Effector memory CD8-positive, alpha-beta T cell (primary cell): ENCODE data around the gene HSPA1L.
A peak's percentile ranks its signal among the peaks of the same experiment; 100 is the strongest.
"Not testable (repeated sequence)": the region's sequence is repeated elsewhere in the genome, so short reads cannot be mapped to it uniquely, and the experiment has no call there.

ENCODE experiments used
- ATAC-seq: fragments of 150-1000 bp; cut with Tn5 transposase; replicated peaks from 2 replicates; pipeline ENCODE4 v1.10.0; 2021; ENCODE audit warnings: mild to moderate bottlenecking, moderate library complexity
- DNase-seq, 3 experiments: peaks; one replicate each; pipeline ENCODE4 v3.0.0; 2021
- H3K27ac Mint-ChIP-seq, 2 donors: one replicate each; pipeline ENCODE4 v1.8.0; 2022; ENCODE audit warnings: mild to moderate bottlenecking in 2 of 2, mixed read lengths in 2 of 2, moderate library complexity in 2 of 2
- H3K27me3 Mint-ChIP-seq, 2 donors: one replicate each; pipeline ENCODE4 v1.8.0; 2022; ENCODE audit warnings: mixed read lengths in 2 of 2
- H3K36me3 Mint-ChIP-seq: one replicate; pipeline ENCODE4 v1.8.0; 2022; ENCODE audit warnings: mild to moderate bottlenecking, moderate library complexity, mixed read lengths; ENCODE audit not compliant: insufficient read depth
- H3K4me1 Mint-ChIP-seq, 2 donors: one replicate each; pipeline ENCODE4 v1.8.0; 2022; ENCODE audit warnings: low read depth in 2 of 2, mixed read lengths in 2 of 2
- H3K4me3 Mint-ChIP-seq, 2 donors: one replicate each; pipeline ENCODE4 v1.8.0; 2022; ENCODE audit warnings: mild to moderate bottlenecking in 2 of 2, mixed read lengths in 2 of 2, moderate library complexity in 2 of 2
- H3K9me3 Mint-ChIP-seq, 2 donors: one replicate each; pipeline ENCODE4 v1.8.0; 2022; ENCODE audit warnings: mixed read lengths in 2 of 2
- total RNA-seq, 9 experiments: gene quantifications; one replicate each; lab custom pipeline; 2026; lab: John Stamatoyannopoulos, UW

Gene HSPA1L
- 4.0 to 16.3 (median 7.1) reads per million in 9 experiments for total RNA-seq

- peaks cover 36 to 40% of the 10 kb centered on the region in 2 donors for H3K4me1 Mint-ChIP-seq
- peaks cover 16% of the 10 kb centered on the region for H3K36me3 Mint-ChIP-seq
- no peaks in the 10 kb centered on the region for H3K27me3 Mint-ChIP-seq
- H3K27ac Mint-ChIP-seq: peak within 1 kb of the TSS; percentile 79 to 95
- ATAC-seq (peak; percentile 23), DNase-seq (peak in 1 of 3 experiments; percentile 18)
- peak within 1 kb of the TSS; percentile 94 to 97 for H3K4me3 Mint-ChIP-seq
- no peaks in the 10 kb centered on the region for H3K9me3 Mint-ChIP-seq
Measured at GRCh38 chr6:31815025-31815838, at the start of gene HSPA1L, which contains the start of gene HSPA1A. HSPA1L (minus strand) TSS chr6:31815283; CDS start chr6:31811972, 3,311 bp downstream. HSPA1A (plus strand) TSS chr6:31815543; CDS start chr6:31815757, 214 bp downstream.

- no peaks in the 10 kb centered on the region for H3K9me3 Mint-ChIP-seq
- no peak overlapping the region for H3K27ac Mint-ChIP-seq
- H3K36me3 Mint-ChIP-seq: peaks cover 38% of the 10 kb centered on the region
- ATAC-seq (no peak), DNase-seq (no peak)
- peaks cover 26 to 27% of the 10 kb centered on the region in 2 donors for H3K4me1 Mint-ChIP-seq
- H3K4me3 Mint-ChIP-seq: peak overlapping the region in 1 of 2 donors; percentile 88
- no peaks in the 10 kb centered on the region for H3K27me3 Mint-ChIP-seq
Measured at GRCh38 chr6:31864818-31865204, 49.7 kb upstream of the HSPA1L start.

- ATAC-seq, H3K27me3 Mint-ChIP-seq, H3K9me3 Mint-ChIP-seq, DNase-seq: not testable (repeated sequence)
- peak overlapping the region; percentile 88 to 96 for H3K4me3 Mint-ChIP-seq
- peak overlapping the region; percentile 95 to 97 for H3K27ac Mint-ChIP-seq
- H3K4me1 Mint-ChIP-seq: peaks cover 26 to 27% of the 10 kb centered on the region in 2 donors
- H3K36me3 Mint-ChIP-seq: peaks cover 45% of the 10 kb centered on the region
Measured at GRCh38 chr6:31864123-31864562, 49.1 kb upstream of the HSPA1L start.

DNA sequence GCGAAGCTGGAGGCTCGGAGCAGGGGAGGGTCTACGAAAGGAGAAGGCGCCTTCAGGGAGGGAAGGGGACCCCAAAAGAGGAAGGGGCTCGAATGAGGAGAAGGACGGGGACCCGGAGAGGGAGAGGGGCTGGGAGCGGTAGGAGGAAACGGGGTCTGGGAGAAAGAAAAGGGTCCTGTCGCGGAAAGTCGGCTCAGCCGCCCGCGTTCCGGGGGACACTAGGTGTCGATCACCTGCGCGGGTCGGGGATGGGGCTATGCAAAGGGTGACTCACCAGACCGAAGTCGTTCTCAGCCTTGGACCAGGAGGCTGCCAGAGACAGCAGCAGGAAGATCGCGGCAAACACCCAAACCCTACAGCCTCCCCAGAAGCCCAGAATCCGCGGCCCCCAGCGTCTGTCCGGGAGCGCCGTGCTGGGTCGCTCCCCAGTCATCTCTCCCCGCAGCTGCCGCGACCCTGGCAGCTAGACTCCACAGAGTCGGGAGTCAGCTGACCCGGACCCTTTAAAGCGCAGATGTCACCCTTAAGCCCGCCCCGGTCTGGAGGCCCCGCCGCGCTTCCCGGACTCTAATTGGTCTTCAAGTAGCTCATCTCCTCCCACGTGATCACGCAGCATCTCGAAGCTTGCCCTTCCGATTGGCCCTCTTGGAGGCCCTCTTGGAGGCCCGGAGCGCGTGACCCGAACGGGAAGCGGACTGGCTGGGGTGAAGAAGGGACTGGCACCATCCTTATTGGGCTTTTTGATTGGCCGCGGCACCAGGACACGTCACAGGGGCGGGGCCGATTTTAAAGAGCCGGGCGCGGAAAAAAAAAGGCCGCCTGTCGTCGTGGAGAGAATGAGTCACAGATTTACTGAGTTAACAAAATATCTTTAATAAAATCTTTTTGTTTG lies 47.5 kb upstream of the HSPA1L start, which contains the start of gene NEU1:
TSS of gene NEU1 (minus strand) at position 478 of the 892 bp plus-strand sequence. CDS start at position 433, 45 bp downstream.
- DNase-seq: peak; percentile 97 to 98 (median 98)
- Mint-ChIP-seq H3K9me3 (no peaks in the 10 kb centered on the region), H3K4me3 (peak within 1 kb of the TSS; percentile 88 to 96), H3K4me1 (peaks cover 26 to 27% of the 10 kb centered on the region in 2 donors), H3K27me3 (no peaks in the 10 kb centered on the region), H3K27ac (peak within 1 kb of the TSS; percentile 95 to 97), H3K36me3 (peaks cover 53% of the 10 kb centered on the region)
- peak; percentile 93 for ATAC-seq

GRCh38 chr6:31861919-31862343 lies 46.8 kb upstream of the HSPA1L start:
- no peaks in the 10 kb centered on the region for H3K9me3 Mint-ChIP-seq
- peak overlapping the region; percentile 88 to 96 for H3K4me3 Mint-ChIP-seq
- peaks cover 56% of the 10 kb centered on the region for H3K36me3 Mint-ChIP-seq
- H3K4me1 Mint-ChIP-seq: peaks cover 26 to 27% of the 10 kb centered on the region in 2 donors
- no peaks in the 10 kb centered on the region for H3K27me3 Mint-ChIP-seq
- ATAC-seq: no peak
- no peak for DNase-seq
- peak overlapping the region; percentile 95 to 97 for H3K27ac Mint-ChIP-seq

- Mint-ChIP-seq H3K27ac (peak overlapping the region; percentile 95 to 97), H3K4me3 (peak overlapping the region; percentile 88 to 96), H3K27me3 (no peaks in the 10 kb centered on the region), H3K4me1 (peaks cover 26 to 27% of the 10 kb centered on the region in 2 donors), H3K9me3 (no peaks in the 10 kb centered on the region), H3K36me3 (peaks cover 60% of the 10 kb centered on the region)
- ATAC-seq (no peak), DNase-seq (no peak)
Measured at GRCh38 chr6:31861150-31861549, 46.1 kb upstream of the HSPA1L start.

GRCh38 chr6:31860349-31860748 lies 45.3 kb upstream of the HSPA1L start:
- no peak overlapping the region for H3K4me3 Mint-ChIP-seq
- H3K36me3 Mint-ChIP-seq: peaks cover 63% of the 10 kb centered on the region
- H3K27me3 Mint-ChIP-seq: no peaks in the 10 kb centered on the region
- DNase-seq: no peak
- peak overlapping the region; percentile 18 to 61 for H3K27ac Mint-ChIP-seq
- no peak for ATAC-seq
- no peaks in the 10 kb centered on the region for H3K9me3 Mint-ChIP-seq
- peaks cover 26 to 27% of the 10 kb centered on the region in 2 donors for H3K4me1 Mint-ChIP-seq

DNA sequence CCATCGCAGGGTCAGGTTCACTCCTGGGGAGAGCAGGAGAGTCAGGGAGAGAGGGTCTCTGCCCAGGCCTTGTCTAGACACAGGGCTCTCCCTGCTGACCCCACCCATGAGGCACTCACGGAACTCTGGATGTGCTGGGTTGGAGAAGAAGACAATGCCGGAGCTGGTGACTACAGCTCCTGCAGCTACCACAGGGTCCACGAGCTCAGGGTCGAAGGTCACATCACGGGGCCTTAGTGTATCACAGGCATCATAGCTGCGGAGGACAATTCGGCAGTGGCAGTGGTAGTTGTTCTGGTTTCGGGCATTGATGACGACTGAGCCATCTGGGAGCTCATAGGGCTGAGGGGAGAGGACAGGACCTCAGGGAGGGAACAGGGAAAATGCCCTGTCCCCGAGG lies 44.8 kb upstream of the HSPA1L start:
- no peak overlapping the region for H3K4me3 Mint-ChIP-seq
- H3K4me1 Mint-ChIP-seq: peaks cover 26 to 27% of the 10 kb centered on the region in 2 donors
- H3K36me3 Mint-ChIP-seq: peaks cover 63% of the 10 kb centered on the region
- H3K27ac Mint-ChIP-seq: peak overlapping the region; percentile 18 to 61
- ATAC-seq (no peak), DNase-seq (no peak)
- H3K9me3 Mint-ChIP-seq: no peaks in the 10 kb centered on the region
- H3K27me3 Mint-ChIP-seq: no peaks in the 10 kb centered on the region

- H3K4me3 Mint-ChIP-seq: no peak overlapping the region
- no peak overlapping the region for H3K27ac Mint-ChIP-seq
- ATAC-seq (no peak), DNase-seq (no peak)
- H3K36me3 Mint-ChIP-seq: peaks cover 57% of the 10 kb centered on the region
- no peaks in the 10 kb centered on the region for H3K9me3 Mint-ChIP-seq
- peaks cover 18 to 21% of the 10 kb centered on the region in 2 donors for H3K4me1 Mint-ChIP-seq
- no peaks in the 10 kb centered on the region for H3K27me3 Mint-ChIP-seq
Measured at GRCh38 chr6:31858707-31859106, 43.6 kb upstream of the HSPA1L start.

DNA sequence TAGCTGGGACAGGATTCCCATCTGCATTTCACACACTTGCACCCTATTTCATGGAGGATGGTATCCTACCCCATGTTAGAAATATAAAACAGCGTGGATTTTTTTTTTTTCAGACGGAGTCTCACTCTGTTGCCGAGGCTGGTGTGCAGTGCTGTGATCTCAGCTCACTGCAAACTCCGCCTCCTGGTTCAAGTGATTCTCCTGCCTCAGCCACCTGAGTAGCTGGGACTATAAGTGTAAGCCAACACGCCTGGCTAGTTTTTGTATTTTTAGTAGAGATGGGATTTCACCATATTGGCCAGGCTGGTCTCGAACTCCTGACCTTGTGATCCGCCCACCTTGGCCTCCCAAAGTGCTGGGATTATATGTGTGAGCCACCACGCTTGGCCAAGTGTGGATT lies 42.7 kb upstream of the HSPA1L start:
- ATAC-seq, H3K27ac Mint-ChIP-seq, DNase-seq, H3K9me3 Mint-ChIP-seq, H3K27me3 Mint-ChIP-seq, H3K4me3 Mint-ChIP-seq: not testable (repeated sequence)
- peaks cover 14 to 16% of the 10 kb centered on the region in 2 donors for H3K4me1 Mint-ChIP-seq
- H3K36me3 Mint-ChIP-seq: peaks cover 48% of the 10 kb centered on the region

GRCh38 chr6:31851980-31852718 lies 37.1 kb upstream of the HSPA1L start:
- H3K4me3 Mint-ChIP-seq, DNase-seq, H3K27me3 Mint-ChIP-seq, H3K4me1 Mint-ChIP-seq, H3K36me3 Mint-ChIP-seq, ATAC-seq, H3K9me3 Mint-ChIP-seq, H3K27ac Mint-ChIP-seq: not testable (repeated sequence)

- Mint-ChIP-seq H3K27ac (no peak overlapping the region), H3K9me3 (no peaks in the 10 kb centered on the region), H3K36me3 (peaks cover 2% of the 10 kb centered on the region), H3K27me3 (no peaks in the 10 kb centered on the region), H3K4me1 (no peaks in the 10 kb centered on the region), H3K4me3 (no peak overlapping the region)
- DNase-seq (no peak), ATAC-seq (no peak)
Measured at GRCh38 chr6:31851485-31851832, 36.4 kb upstream of the HSPA1L start.
